ENCODE measurements around the gene ATP8B4.
A peak's percentile ranks its signal among the peaks of the same experiment; 100 is the strongest.
"Not testable (repeated sequence)": the region's sequence is repeated elsewhere in the genome, so short reads cannot be mapped to it uniquely, and the experiment has no call there.

The ATP8B4 gene, protein sequence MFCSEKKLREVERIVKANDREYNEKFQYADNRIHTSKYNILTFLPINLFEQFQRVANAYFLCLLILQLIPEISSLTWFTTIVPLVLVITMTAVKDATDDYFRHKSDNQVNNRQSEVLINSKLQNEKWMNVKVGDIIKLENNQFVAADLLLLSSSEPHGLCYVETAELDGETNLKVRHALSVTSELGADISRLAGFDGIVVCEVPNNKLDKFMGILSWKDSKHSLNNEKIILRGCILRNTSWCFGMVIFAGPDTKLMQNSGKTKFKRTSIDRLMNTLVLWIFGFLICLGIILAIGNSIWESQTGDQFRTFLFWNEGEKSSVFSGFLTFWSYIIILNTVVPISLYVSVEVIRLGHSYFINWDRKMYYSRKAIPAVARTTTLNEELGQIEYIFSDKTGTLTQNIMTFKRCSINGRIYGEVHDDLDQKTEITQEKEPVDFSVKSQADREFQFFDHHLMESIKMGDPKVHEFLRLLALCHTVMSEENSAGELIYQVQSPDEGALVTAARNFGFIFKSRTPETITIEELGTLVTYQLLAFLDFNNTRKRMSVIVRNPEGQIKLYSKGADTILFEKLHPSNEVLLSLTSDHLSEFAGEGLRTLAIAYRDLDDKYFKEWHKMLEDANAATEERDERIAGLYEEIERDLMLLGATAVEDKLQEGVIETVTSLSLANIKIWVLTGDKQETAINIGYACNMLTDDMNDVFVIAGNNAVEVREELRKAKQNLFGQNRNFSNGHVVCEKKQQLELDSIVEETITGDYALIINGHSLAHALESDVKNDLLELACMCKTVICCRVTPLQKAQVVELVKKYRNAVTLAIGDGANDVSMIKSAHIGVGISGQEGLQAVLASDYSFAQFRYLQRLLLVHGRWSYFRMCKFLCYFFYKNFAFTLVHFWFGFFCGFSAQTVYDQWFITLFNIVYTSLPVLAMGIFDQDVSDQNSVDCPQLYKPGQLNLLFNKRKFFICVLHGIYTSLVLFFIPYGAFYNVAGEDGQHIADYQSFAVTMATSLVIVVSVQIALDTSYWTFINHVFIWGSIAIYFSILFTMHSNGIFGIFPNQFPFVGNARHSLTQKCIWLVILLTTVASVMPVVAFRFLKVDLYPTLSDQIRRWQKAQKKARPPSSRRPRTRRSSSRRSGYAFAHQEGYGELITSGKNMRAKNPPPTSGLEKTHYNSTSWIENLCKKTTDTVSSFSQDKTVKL

DNA sequence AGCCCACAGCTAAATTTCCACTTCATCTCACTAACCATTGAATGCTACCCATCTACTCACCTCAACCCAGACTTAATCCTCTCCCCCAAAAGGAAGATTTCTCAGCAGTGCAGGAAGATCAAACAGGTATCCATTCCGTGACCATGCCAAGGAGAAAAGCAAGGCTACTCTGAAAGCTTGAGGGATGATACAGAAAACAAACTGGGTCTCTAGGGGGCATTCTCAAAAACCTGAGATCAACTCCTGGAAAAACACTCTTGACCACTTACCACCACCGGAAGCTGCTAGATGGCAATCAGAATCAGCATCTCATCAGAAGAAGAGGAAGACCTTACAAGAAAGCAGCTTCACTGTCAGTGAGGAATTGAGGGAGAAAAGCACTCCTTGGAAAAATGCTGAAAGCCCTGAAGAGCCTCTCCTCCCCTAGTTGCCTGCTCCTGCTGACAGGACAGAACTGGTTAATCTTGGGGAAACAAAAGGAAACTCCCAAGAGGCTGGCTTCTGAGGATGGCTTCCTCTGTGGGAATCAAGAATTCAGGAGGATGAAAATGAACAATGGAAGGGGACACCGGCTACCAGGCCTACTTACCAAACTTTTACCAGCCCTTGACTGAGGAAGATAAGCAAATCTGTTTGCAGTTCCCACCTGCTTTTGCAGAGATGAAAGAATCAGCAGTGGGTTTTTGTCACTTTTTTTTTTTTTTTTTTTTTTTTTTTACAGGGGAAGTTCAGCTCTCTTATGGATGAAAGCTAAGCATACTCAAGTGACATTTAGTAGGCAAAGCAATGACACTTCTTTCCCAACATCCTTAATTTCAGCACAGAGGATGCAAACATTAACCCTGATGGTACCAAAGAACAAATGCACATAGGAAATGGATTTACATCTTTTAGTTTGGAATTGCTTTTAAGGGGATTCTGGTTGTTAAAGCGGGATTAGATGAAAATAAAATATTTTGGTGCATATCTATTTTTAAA, at the start of gene ATP8B4:
TSS of gene ATP8B4 (minus strand) at position 171 of the 978 bp plus-strand sequence. CDS start 12,267 bp downstream, outside the sequence.
- no peak for DNase-seq

DNA sequence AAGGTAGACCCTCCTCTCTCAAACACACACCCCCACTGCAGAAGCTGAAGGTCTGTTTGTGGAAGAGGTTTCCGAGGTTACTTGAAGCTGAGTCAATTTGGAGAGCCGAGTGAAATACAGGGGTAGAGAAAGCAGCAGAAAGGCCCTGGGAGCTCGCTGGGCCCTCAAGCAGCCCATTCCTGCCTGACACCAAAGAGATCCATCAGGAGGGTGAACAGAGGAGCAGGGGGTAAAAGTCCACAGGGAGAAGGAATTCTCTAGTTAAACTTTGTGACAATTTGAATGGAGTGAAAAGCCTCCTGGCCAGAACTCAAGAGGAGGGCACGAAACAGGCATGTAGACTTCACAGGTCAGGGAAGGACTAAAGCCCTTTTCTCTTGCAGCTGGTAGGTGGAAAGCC, 49.3 kb upstream of the ATP8B4 start:
- DNase-seq = no peak

DNA sequence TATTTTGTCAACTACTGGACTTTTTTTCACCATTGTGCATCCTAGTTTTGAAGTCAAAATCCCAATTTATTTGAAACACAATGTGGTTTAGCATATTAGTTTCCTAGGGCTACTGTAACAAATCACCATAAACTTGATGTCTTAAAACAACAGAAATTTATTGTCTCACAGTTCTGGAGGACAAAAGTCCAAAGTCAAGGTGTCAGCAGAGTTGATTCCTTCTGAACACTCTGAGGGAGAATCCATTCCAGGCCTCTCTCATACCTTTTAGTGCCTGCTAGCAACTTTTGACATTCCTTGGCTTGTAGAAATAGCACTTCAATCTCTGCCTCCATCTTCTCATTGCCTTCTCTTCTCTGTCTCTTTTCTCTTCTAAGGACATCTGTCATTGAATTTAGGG, 48.1 kb upstream of the ATP8B4 start:
- DNase-seq = no peak

DNA sequence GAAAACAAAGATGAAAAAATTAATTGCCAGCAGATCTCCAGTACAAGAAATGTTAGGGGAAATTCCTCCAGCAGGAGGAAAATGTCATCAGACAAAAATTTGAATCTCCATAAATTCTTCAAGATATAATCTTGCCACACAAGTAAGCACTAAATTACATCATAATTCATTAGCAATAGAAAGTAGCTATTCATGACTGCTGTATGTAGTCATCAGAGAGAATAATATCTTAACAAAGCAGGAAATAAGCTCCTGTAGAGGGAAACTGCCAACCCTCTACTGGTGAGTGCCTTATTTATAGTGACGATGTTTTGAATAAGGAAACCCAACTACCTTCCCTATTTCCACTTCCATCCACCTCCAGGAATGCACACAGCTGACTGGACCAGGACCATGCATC, 47.2 kb upstream of the ATP8B4 start:
- no peak for DNase-seq

DNA sequence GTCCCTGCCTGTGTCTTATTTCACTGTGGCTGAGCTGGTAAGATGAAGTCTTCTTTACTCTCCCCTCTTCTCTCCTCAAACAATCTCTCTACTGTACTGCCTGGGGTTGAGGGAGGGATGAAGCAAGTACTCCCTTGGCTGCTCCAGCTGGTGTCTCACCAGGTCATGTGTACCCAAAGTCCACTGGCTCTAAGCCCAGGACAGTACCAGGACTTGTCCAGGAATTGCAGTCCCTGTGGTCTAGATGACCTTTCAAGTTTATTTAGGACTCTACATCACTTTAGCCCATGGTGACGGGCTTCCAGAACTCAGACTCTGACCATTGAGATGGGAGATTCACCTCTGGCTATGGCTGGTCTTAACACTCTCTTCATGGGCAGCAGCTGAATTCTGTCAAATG, 45.4 kb upstream of the ATP8B4 start:
- DNase-seq = no peak

DNA sequence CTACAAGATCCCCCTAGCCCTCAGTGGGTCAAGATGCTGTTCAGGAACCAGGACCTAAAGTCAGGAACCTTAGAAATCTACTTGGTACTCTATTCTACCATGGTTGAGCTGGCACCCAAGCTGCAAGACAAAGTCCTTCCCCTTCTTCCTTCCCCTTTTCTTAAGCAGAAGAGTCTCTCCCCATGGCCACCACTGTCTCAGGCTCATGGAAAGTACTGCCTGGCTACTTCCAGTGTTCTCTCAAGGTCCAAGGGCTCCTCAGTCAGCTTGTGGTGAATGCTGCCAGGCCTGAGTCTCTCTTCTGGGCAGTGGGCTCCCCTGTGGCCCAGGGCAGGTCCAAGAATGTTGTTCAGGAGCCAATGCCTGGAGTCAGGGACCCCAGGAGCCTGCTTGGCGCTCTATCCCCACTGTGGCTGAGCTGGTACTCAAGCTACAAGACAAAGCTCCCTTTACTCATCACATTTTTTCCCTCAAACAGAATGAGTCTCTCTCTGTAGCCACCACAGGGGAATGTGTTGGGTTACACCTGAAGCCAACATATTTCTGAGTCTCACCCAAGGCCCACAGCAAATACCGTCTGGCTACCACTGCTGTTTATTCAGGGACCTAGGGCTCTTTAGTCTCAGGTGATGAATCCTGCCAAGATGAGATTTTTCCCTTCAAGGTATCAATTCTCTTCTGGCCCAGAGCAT, 44.8 kb upstream of the ATP8B4 start:
- DNase-seq = no peak

DNA sequence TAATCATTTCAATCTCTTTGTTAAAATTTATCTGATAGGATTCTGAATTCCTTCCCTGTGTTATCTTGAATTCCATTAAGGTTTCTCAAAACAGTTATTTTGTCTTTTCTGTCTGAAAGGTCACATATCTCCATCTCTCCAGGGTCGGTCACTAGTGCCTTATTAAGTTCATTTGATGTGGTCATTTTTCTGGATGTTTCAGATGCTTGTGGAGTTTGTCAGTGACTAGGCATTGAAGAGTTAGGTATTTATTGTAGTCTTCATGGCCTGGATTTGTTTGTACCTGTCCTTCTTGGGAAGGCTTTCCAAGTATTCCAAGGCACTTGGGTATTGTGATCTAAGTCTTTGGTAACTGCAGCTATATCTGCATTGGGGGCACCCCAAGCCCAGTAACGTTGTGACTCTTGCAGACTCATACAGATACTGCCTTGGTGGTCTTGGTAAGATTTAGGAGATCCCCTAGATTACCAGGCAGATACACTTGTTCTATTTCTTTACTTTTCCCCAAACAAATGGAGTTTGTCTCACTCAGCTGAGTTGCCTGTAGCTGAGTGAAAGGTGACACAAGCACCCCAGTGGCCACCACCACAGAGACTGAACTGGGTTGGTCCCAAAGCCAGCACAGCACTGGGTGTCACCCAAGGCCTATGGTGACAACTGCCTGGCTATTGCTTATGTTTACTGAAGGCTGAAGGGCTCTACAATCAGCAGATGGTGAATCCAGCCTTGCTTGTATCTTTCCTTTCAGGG, 44.1 kb upstream of the ATP8B4 start:
- no peak for DNase-seq

DNA sequence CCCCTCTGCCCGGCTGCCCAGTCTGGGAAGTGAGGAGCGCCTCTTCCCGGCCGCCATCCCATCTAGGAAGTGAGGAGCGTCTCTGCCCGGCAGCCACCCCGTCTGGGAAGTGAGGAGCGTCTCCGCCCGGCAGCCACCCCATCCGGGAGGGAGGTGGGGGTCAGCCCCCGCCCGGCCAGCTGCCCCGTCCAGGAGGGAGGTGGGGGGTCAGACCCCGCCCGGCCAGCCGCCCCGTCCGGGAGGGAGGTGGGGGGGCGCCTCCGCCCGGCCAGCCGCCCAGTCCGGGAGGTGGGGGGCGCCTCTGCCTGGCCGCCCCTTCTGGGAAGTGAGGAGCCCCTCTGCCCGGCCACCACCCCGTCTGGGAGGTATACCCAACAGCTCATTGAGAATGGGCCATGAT, 39.2 kb upstream of the ATP8B4 start:
- DNase-seq = not testable (repeated sequence)

DNA sequence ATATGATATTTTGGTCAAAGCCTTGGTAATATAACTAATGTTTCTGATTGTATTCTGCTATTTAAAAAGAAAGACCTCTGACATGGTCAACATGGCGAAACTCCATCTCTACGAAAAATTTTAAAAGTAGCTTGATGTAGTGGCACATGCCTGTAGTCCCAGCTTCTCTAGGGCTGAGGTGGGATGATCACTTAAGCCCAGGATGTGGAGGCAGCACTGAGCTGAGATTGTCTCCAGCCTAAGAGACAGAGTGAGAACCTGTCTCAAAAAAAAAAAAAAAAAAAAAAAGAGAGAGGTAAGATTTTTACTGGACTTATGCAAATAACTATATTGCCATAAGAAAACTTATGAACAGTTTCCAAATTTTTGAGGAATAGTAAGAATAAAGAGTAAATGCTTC, 32.4 kb upstream of the ATP8B4 start:
- DNase-seq = no peak

DNA sequence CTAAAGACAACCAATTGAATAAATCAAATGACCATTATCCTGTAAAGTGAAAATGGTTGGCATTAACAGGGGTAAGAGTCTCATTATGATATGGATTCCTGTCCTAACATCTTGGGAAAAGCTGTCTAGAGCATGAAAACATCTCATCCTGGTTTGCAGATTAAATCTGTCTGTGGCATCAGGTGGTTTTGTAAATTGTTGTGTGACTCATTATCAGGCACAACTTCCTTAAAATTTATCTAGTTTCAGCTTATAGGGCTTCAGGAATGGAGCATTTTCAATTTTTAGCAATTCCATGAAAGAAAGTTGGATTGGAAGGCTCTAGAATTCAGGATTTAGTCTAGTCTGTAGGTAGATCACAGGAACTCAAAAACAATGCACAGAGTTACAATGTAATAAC, 31.8 kb upstream of the ATP8B4 start:
- no peak for DNase-seq

DNA sequence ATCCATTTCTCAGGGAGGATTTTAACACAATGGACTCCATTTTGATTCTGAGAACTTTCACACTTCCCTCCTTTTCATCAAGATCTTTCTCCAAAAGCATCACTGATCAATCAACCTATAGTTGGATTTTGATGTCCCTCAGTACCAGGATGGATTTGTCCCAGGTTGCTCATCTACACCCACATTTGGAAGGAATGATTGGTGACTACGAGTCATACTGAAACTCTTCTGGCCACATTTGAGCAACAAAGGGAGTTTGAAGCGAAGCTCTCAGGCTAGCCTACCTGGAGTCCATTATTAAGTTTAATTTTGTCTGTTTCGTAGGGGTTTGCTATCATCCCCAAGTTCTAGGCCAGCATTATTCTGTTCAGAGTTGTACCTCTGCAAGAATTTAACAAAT, 31.3 kb upstream of the ATP8B4 start:
- DNase-seq = no peak

DNA sequence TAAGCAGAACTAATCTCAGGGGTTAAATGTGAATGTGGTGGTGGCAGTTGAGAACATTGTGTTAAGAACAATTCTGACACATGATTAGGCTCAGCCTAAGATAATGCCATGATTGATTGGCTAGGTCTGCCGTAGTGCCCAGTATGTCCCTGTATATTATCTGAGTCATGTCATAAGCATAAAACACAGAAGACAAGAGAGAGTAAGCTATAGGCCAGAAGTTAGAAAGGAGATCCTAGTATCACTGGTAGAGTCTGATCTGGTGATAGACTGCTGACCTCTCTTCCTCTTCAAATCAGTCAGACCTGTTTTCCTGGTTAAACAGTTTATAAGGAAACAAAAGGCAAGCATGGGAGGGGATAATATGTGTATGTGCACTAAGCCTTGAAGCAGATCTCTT, 30.1 kb upstream of the ATP8B4 start:
- DNase-seq = no peak

DNA sequence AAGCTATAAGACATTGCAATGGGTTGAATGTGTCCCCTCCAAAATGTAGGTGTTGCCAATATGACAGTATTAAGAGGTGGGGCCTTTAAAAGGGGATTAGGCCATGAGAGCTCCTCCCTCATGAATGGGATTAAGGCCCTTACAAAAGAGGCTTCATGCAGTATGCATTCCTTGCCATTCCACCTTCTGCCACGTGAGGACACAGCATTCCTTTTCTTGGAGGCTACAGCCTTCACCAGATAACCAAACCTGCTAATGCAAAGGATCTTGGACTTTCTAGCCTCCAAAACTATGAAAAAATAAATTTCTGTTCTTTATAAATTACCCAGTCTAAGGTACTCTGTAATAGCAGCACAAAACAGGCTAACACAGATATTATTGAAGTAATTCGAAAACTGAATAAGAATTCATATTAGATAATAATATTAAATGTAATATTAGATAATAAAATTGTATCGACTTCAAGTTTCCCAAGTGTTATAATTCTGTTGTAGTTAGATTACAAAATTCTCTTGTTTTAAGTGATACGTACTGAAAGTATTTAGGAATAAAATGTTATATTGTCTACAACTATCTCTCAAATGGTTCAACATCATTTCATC, 29.4 kb upstream of the ATP8B4 start:
- DNase-seq = no peak

DNA sequence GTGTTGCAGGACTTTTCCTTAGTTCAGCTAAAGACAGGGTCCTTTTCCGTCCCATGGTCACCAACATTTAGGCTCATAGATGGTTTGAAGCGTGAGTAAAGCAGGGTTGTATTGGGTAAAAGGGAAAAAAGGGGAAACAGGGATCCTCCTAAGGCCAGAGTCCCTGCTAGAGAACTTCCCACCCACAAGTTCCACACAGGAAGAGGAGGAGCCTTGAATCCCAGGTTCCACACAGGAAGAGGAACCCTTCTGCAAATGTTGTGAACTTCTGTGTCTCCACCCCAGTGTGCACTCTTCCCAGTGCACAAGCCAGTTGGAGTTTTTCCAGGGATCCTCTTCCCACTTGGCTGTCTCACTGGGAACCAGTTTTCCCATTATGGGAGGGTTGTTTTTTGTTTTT, 27.6 kb upstream of the ATP8B4 start:
- DNase-seq = no peak

DNA sequence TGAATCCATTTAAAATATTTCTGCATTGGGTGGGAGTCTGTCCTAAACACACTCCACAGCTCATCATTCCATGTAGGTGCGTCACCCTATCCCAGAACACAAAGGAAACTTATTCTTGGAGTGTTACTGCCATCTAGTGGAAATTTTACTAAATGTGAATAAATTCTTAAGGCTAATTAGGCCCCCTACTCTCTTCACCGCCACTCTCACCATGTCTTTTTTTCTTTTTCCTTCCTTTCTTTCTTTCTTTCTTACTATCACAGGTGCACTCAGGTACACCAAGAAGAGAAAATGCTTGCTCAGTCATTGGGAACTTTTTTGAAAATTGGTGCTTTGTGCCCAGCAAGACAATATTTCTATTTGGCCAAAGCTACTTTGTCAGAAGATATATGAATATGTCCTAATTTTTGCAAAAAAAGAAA, 26.4 kb upstream of the ATP8B4 start:
- DNase-seq = peak in 2 of 6 experiments; percentile 13 to 60

DNA sequence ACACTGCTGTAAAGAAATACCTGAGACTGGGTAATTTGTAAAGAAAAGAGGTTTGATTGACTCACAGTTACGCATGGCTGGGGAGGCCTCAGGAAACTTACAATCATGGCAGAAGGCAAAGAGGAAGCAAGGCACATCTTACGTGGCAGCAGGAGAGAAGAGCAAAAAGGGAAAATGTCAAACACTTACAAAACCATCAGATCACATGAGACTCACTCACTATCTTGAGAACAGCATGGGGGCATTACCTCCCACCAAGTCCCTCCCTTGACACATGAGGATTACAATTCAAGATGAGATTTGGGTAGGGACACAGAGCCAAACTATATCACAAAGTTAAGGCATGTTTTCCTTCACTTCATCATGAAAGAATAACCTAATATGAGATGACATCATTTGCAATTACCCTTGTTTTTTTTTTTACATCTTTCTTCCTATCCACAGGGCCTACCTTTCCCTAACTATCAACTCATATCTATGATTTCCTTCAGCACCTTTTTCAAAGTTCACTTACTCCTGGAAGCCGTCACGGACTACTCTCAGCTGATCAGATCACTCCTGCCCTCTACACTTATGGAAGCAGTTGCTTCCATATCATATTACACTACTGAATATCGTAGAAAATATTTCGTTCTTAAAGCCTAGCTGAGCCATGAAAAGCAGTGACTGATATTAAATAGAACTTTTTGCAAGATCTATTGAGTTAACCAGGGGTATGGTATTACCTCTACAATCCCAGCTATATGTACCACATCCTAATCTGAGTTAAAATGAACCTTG, 25.5 kb upstream of the ATP8B4 start:
- no peak for DNase-seq

DNA sequence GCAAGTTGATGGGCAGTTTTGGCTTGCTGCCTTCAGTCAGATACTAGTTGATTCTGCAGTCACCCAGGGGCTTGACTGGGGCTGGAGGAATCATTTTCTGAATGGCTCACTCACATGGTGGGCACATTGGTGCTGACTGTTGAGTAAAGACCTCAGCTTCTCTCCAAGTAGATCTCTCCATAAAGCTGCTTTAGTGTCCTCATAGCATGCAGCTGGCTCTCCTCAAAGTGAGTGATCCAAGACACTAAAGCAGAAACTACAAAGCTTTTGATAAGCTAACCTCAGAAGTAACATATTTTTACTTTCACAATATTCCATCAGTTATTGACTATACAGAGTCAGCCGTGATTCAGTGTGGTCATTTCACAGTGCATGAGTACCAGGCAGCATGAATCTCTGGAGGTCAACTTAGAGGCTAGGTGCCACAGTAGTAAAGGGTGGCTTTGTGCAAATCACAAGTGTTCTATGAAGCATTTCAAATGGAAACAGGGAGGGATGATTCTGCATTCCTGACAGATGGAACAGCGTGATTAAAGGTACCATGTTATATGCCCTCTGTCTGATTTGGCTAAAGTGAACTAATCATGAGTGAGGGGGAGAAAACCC, 24.3 kb upstream of the ATP8B4 start:
- DNase-seq = no peak

DNA sequence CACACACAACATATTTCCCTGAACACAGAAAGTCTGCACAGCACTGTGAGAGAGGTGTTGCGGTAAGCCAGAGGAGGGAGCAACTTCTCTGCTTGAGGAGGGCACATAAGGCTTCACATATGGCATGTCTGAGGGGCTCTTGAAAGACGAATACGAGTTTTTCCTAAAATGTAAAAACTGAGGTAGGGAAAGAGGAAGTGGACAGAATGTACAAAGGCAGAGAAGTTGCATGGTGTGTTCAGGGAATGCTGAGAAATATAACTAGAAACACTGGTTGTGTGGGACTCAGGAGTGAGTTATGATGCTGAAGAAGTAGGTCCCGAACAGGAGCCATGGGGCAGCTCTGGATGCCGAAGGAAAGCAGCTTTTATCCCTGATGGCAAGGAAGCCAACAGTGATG, 22.8 kb upstream of the ATP8B4 start:
- DNase-seq = no peak

DNA sequence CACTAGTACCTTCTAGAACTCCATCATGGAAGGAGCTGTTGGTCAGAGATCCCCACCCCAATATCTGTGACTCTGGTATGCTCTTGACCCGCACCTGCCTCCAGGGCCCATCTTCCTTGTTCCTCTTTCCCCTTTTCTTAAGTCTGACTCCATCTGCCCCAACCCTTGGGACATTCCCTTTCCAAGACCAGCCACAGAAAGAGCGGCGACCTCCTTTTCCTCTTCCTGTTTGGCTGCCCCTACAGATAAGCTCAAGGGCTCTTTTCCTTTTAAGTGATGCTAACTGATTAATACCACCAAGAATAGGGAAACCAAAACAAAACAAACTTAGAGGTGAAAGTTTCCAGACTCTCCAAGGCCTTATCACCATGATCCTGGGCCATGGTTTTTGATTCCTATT, 21.9 kb upstream of the ATP8B4 start:
- no peak for DNase-seq
